ENCODE measurements around the gene EFNA3.

DNA sequence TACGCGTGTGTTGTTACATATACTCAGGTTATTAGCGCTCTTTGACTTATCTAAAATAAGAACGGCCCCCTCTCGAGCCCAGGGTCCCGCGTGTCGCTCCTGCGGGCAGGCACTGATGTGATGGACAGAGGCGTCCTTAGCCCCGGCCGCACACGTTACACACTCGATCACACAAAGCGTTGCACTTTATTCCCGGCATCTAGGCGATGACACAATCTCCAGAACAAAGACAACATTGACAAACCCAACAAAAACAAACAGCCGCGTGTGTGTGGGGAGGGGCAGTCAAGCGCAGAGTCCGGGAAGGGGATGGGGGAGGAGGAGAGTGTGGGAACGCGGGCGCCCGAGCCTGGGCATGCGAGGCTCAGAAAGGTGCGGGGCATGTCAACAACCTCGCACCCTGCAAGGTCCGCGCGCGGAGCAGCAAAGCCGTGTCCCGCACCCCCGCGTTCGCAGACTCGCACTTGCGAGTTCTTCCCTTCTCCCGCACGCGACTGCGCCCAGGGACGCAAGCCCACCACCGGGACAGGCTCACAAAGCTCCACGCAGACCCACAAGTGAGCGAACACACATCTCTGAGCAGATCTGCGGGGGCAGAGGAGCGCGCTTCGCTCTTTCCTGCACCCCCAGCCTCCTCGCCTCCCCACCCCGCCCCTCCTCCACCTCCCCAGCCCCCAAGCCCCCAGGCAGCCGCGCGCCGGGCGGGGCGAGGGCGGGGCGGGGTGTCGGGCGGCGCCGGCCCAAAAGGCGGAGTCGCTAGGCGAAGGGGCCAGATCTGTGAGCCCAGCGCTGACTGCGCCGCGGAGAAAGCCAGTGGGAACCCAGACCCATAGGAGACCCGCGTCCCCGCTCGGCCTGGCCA is 48.7 kb downstream of the EFNA3 start, which contains the start of gene EFNA1:
- no peak for TF ChIP-seq TCF7L2 (IDR thresholded peaks at IDR 0.05; ENCODE audit: low read depth, low read length)
- TF ChIP-seq, protein P1, sequence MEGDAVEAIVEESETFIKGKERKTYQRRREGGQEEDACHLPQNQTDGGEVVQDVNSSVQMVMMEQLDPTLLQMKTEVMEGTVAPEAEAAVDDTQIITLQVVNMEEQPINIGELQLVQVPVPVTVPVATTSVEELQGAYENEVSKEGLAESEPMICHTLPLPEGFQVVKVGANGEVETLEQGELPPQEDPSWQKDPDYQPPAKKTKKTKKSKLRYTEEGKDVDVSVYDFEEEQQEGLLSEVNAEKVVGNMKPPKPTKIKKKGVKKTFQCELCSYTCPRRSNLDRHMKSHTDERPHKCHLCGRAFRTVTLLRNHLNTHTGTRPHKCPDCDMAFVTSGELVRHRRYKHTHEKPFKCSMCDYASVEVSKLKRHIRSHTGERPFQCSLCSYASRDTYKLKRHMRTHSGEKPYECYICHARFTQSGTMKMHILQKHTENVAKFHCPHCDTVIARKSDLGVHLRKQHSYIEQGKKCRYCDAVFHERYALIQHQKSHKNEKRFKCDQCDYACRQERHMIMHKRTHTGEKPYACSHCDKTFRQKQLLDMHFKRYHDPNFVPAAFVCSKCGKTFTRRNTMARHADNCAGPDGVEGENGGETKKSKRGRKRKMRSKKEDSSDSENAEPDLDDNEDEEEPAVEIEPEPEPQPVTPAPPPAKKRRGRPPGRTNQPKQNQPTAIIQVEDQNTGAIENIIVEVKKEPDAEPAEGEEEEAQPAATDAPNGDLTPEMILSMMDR (IDR thresholded peaks at IDR 0.05), result no peak

All from Panc1 (cell line).